ENCODE data around the gene ATG4A.

DNA sequence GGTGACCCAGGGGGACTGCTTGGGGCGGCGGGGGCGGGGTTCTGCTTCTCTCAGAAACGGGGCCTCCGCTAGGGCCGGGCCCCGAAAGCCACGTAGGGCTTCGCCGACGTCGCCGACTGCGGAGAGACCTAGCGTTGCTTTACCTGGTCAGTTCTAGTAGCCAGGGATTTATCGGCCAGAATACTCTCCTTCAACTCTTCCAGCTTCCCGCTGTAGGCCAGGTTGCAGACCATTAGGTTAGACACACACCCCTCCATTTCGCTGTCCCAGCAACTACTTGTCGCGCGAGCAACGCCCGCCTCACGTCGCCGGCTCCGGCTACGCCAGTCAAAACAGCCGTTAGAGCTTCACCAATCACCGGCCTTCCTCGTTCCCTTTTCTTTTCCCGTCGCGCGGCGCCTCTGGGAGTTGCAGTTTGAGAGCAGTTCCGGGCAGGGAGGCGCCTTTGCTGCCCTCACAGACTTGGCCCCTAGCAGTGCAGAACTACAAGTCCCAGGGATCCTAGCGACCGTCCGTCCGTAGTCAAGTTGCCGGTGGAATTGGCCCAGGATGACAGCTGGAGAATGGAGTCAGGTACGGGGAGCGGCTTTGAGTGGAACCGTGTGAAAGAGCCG is at the start of gene ATG4A, which contains the start of gene PSMD10:
- TF ChIP-seq, protein P1, sequence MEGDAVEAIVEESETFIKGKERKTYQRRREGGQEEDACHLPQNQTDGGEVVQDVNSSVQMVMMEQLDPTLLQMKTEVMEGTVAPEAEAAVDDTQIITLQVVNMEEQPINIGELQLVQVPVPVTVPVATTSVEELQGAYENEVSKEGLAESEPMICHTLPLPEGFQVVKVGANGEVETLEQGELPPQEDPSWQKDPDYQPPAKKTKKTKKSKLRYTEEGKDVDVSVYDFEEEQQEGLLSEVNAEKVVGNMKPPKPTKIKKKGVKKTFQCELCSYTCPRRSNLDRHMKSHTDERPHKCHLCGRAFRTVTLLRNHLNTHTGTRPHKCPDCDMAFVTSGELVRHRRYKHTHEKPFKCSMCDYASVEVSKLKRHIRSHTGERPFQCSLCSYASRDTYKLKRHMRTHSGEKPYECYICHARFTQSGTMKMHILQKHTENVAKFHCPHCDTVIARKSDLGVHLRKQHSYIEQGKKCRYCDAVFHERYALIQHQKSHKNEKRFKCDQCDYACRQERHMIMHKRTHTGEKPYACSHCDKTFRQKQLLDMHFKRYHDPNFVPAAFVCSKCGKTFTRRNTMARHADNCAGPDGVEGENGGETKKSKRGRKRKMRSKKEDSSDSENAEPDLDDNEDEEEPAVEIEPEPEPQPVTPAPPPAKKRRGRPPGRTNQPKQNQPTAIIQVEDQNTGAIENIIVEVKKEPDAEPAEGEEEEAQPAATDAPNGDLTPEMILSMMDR (IDR thresholded peaks at IDR 0.05) = no peak
- peak; percentile 41; the same call in 1 of the 2 replicates for TF ChIP-seq POLR2AphosphoS5 (IDR thresholded peaks at IDR 0.05; ENCODE audit: low read depth, low read length)
- TF ChIP-seq EP300 (IDR thresholded peaks at IDR 0.05; ENCODE audit: borderline replicate concordance in 1 of 2, low read depth in 1 of 2, low read length in 1 of 2) = no peak
- TF ChIP-seq, protein P2, sequence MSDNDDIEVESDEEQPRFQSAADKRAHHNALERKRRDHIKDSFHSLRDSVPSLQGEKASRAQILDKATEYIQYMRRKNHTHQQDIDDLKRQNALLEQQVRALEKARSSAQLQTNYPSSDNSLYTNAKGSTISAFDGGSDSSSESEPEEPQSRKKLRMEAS (IDR thresholded peaks at IDR 0.05; ENCODE audit: low read depth) = peak; percentile 16; the same call in 1 of the 2 replicates
- no peak for TF ChIP-seq SMC3 (IDR thresholded peaks at IDR 0.05; ENCODE audit: low read depth, low read length)
- no peak for TF ChIP-seq RAD21 (IDR thresholded peaks at IDR 0.05; ENCODE audit: low read length)
- TF ChIP-seq YY1 (IDR thresholded peaks at IDR 0.05; ENCODE audit: low read depth) = no peak
- no peak for TF ChIP-seq JUND (IDR thresholded peaks at IDR 0.05)
